ENCODE measurements around the gene SFTPB. TPM values are rescaled to one million over a fixed set of nuclear protein-coding genes. Genes with fewer than 3 reads are reported as not detected.

Gene SFTPB
- total and polyA plus RNA-seq, 8 donors = 0.14 to 4,040 (median 1.8) TPM; not detected in 1

- peaks cover 8 to 17% (median 12%) of the 10 kb centered on the region in 4 donors for H3K36me3 ChIP-seq
- no peak for DNase-seq
- intact Hi-C loops (cut with DNase I; ENCODE audit: low total_unique reads) = no loop called here
- no peak overlapping the region for H3K27ac ChIP-seq
- no peaks in the 10 kb centered on the region for H3K9me3 ChIP-seq
- no peak overlapping the region for H3K4me3 ChIP-seq
- peaks cover 30 to 62% (median 58%) of the 10 kb centered on the region in 4 donors for H3K4me1 ChIP-seq
- WGBS, 5 donors = 78 to 83% (median 81%) methylated on average over 10 of the region's 10 CpGs
- TF ChIP-seq POLR2A (IDR thresholded peaks at IDR 0.05) (no peak), POLR2AphosphoS5 (IDR thresholded peaks at IDR 0.05) (no peak), EP300 (IDR thresholded peaks at IDR 0.05) (no peak), CTCF (IDR thresholded peaks at IDR 0.05) (no peak)
- H3K27me3 ChIP-seq = no peaks in the 10 kb centered on the region
These were observed 54.1 kb downstream of the SFTPB start for GRCh38 chr2:85613717-85614515.

GRCh38 chr2:85611705-85612587 lies 56.1 kb downstream of the SFTPB start, which contains the start of gene C2orf68:
Gene C2orf68 (minus strand): TSS chr2:85612066. CDS start chr2:85611984, 82 bp downstream.
- Histone ChIP-seq H3K4me3 (peak within 1 kb of the TSS; percentile 85 to 98 (median 94)), H3K27ac (peak within 1 kb of the TSS; percentile 85 to 96 (median 90)), H3K27me3 (no peaks in the 10 kb centered on the region), H3K9me3 (no peaks in the 10 kb centered on the region), H3K36me3 (peaks cover 9 to 29% (median 21%) of the 10 kb centered on the region in 4 donors), H3K4me1 (peaks cover 34 to 62% (median 58%) of the 10 kb centered on the region in 4 donors)
- TF ChIP-seq CTCF (IDR thresholded peaks at IDR 0.05) (no peak), POLR2A (IDR thresholded peaks at IDR 0.05) (peak in 1 of 4 donors; percentile 16), POLR2AphosphoS5 (IDR thresholded peaks at IDR 0.05) (peak; percentile 48 to 92 (median 73))
- peak; percentile 92 to 97 for DNase-seq
- 8 to 23% (median 10%) methylated on average over 32 to 73 of the region's 73 CpGs for WGBS, 5 donors
- intact Hi-C loops (cut with DNase I; ENCODE audit: low total_unique reads) = no loop called here

- no peaks in the 10 kb centered on the region for H3K27me3 ChIP-seq
- peak overlapping the region; percentile 85 to 96 (median 90) for H3K27ac ChIP-seq
- intact Hi-C loops (cut with DNase I; ENCODE audit: low total_unique reads) = no loop called here
- 4 to 11% (median 4%) methylated on average over 14 to 24 of the region's 24 CpGs for WGBS, 5 donors
- peak overlapping the region; percentile 85 to 98 (median 94) for H3K4me3 ChIP-seq
- H3K4me1 ChIP-seq = peaks cover 37 to 65% (median 60%) of the 10 kb centered on the region in 4 donors
- no peaks in the 10 kb centered on the region for H3K9me3 ChIP-seq
- peaks cover 9 to 33% (median 21%) of the 10 kb centered on the region in 4 donors for H3K36me3 ChIP-seq
- DNase-seq = no peak
- no peak for TF ChIP-seq EP300 (IDR thresholded peaks at IDR 0.05)
- no peak for TF ChIP-seq POLR2A (IDR thresholded peaks at IDR 0.05)
- no peak for TF ChIP-seq POLR2AphosphoS5 (IDR thresholded peaks at IDR 0.05)
- TF ChIP-seq CTCF (IDR thresholded peaks at IDR 0.05) = no peak
These were observed 56.7 kb downstream of the SFTPB start for GRCh38 chr2:85611217-85611704.

Other genes starting within 250 kb of the SFTPB start
- 10 to 100 TPM in 2 of 5 donors, 1 to 10 TPM in 1, not detected in 2; 2.2 to 14.5 (median 13.4) TPM for gene SH2D6, start 249.5 kb downstream of the SFTPB start, total RNA-seq
- gene SH2D6, start 249.5 kb downstream of the SFTPB start, polyA plus RNA-seq = 1 to 10 TPM; 1.1 to 2.3 (median 1.2) TPM
- 100 to 1,000 TPM in 3 of 5 donors, 10 to 100 TPM in 2; 88.7 to 278 (median 190) TPM for gene MAT2A, start 129.0 kb downstream of the SFTPB start, total RNA-seq
- gene MAT2A, start 129.0 kb downstream of the SFTPB start, polyA plus RNA-seq = 100 to 1,000 TPM in 1 of 3 donors, 10 to 100 TPM in 2; 73.3 to 107 (median 91.2) TPM
- gene GGCX, start 106.7 kb downstream of the SFTPB start, total RNA-seq = 10 to 100 TPM; 12.2 to 87.5 (median 19.6) TPM
- 10 to 100 TPM in 2 of 3 donors, 1 to 10 TPM in 1; 5.2 to 15.1 (median 14.9) TPM for gene GGCX, start 106.7 kb downstream of the SFTPB start, polyA plus RNA-seq
- gene VAMP8, start 90.6 kb downstream of the SFTPB start, total RNA-seq = 100 to 1,000 TPM in 2 of 5 donors, 10 to 100 TPM in 1, 1 to 10 TPM in 1, not detected in 1; 2.2 to 191 (median 79.6) TPM
- 100 to 1,000 TPM; 358 to 568 (median 435) TPM for gene VAMP8, start 90.6 kb downstream of the SFTPB start, polyA plus RNA-seq
- gene VAMP5, start 83.8 kb downstream of the SFTPB start, total RNA-seq = 10 to 100 TPM in 4 of 5 donors, 1 to 10 TPM in 1; 7.7 to 82.6 (median 29.5) TPM
- 10 to 100 TPM; 87.7 to 95.1 (median 90.4) TPM for gene VAMP5, start 83.8 kb downstream of the SFTPB start, polyA plus RNA-seq
- 100 to 1,000 TPM in 1 of 5 donors, 10 to 100 TPM in 3, not detected in 1; 11.3 to 143 (median 79.1) TPM for gene RNF181, start 72.5 kb downstream of the SFTPB start, total RNA-seq
- gene RNF181, start 72.5 kb downstream of the SFTPB start, polyA plus RNA-seq = 100 to 1,000 TPM; 217 to 272 (median 223) TPM
- gene TMEM150A, start 65.5 kb downstream of the SFTPB start, total RNA-seq = 10 to 100 TPM in 3 of 5 donors, 1 to 10 TPM in 1, not detected in 1; 5.0 to 62.4 (median 24.9) TPM
- gene TMEM150A, start 65.5 kb downstream of the SFTPB start, polyA plus RNA-seq = 10 to 100 TPM; 15.9 to 27.8 (median 21.3) TPM
- gene C2orf68, start 56.1 kb downstream of the SFTPB start, total RNA-seq = 10 to 100 TPM; 12.7 to 40.8 (median 19.7) TPM
- 10 to 100 TPM; 19.9 to 22.5 (median 20.5) TPM for gene C2orf68, start 56.1 kb downstream of the SFTPB start, polyA plus RNA-seq
- gene USP39, start 52.0 kb downstream of the SFTPB start, total RNA-seq = 100 to 1,000 TPM in 2 of 5 donors, 10 to 100 TPM in 3; 17.5 to 454 (median 51.0) TPM
- 10 to 100 TPM; 30.9 to 38.6 (median 37.5) TPM for gene USP39, start 52.0 kb downstream of the SFTPB start, polyA plus RNA-seq
- 1 to 10 TPM in 1 of 5 donors, under 1 TPM in 1, not detected in 3; 0.72 to 5.8 TPM for gene GNLY, start 26.2 kb upstream of the SFTPB start, total RNA-seq
- 1 to 10 TPM; 1.1 to 2.4 (median 1.7) TPM for gene GNLY, start 26.2 kb upstream of the SFTPB start, polyA plus RNA-seq
- 10 to 100 TPM in 2 of 5 donors, 1 to 10 TPM in 3; 2.3 to 23.2 (median 9.7) TPM for gene ATOH8, start 85.8 kb upstream of the SFTPB start, total RNA-seq
- gene ATOH8, start 85.8 kb upstream of the SFTPB start, polyA plus RNA-seq = 10 to 100 TPM; 11.3 to 20.0 (median 15.3) TPM
- gene ST3GAL5, start 220.8 kb upstream of the SFTPB start, total RNA-seq = 10 to 100 TPM in 4 of 5 donors, 1 to 10 TPM in 1; 7.6 to 84.2 (median 27.8) TPM
- 10 to 100 TPM in 1 of 3 donors, 1 to 10 TPM in 2; 4.1 to 10.4 (median 5.2) TPM for gene ST3GAL5, start 220.8 kb upstream of the SFTPB start, polyA plus RNA-seq